Ishikawa (cell line): Measurements from ENCODE around the gene UNC13A.

Source experiments
- CEBPB ChIP-seq: IDR thresholded peaks from 2 replicates; pipeline ENCODE4 v1.6.1; 2012
- CREB1 ChIP-seq: IDR thresholded peaks from 2 replicates; pipeline ENCODE4 v1.6.1; 2012; ENCODE audit warnings: low read depth
- EGR1 ChIP-seq: IDR thresholded peaks from 2 replicates; pipeline ENCODE4 v1.6.1; 2012
- EP300 ChIP-seq: IDR thresholded peaks from 2 replicates; pipeline ENCODE4 v1.6.1; 2012; ENCODE audit warnings: borderline replicate concordance
- FOXM1 ChIP-seq: IDR thresholded peaks from 2 replicates; pipeline ENCODE4 v1.6.1; 2012; ENCODE audit warnings: low read depth, borderline replicate concordance
- MAX ChIP-seq: IDR thresholded peaks from 2 replicates; pipeline ENCODE4 v1.6.1; 2012
- NFIC ChIP-seq: IDR thresholded peaks from 2 replicates; pipeline ENCODE4 v1.6.1; 2012
- RAD21 ChIP-seq: IDR thresholded peaks from 2 replicates; pipeline ENCODE4 v1.6.1; 2012; ENCODE audit warnings: low read depth
- REST ChIP-seq: IDR thresholded peaks from 2 replicates; pipeline ENCODE4 v1.6.1; 2012; ENCODE audit warnings: low read depth, mild to moderate bottlenecking
- TAF1 ChIP-seq: IDR thresholded peaks from 2 replicates; pipeline ENCODE4 v1.6.1; 2012; ENCODE audit warnings: low read depth, mild to moderate bottlenecking
- TCF12 ChIP-seq: IDR thresholded peaks from 2 replicates; pipeline ENCODE4 v1.6.1; 2012; ENCODE audit warnings: low read depth
- TEAD4 ChIP-seq: IDR thresholded peaks from 2 replicates; pipeline ENCODE4 v1.6.1; 2012
- USF1 ChIP-seq: IDR thresholded peaks from 2 replicates; pipeline ENCODE4 v1.6.1; 2012
- YY1 ChIP-seq: IDR thresholded peaks from 2 replicates; pipeline ENCODE4 v1.6.1; 2012; ENCODE audit warnings: low read depth
- ZBTB7A ChIP-seq: IDR thresholded peaks from 2 replicates; pipeline ENCODE4 v1.6.1; 2012; ENCODE audit warnings: low read depth

Gene UNC13A

DNA sequence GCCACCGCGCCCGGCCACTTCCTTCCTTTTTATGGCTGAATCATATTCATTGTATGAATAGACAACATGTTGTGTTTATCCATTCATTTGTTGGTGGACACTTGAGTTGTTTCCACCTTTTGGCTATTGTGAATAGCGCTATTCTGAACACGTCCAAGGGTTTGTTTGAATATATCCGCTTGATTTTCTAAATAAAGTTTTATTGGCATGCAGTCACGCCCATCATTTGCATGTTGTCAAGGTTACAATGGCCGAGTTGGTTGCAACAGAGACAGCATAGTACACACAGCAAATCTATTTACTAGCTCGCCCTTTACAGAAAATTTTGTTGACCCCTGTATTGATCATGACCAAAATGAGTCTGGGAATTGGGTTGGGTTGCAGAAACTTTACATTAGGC, 89.2 kb downstream of the UNC13A start:
- TF ChIP-seq EP300 (no peak), NFIC (no peak), CREB1 (no peak), EGR1 (no peak), TCF12 (no peak), MAX (no peak), USF1 (no peak), TAF1 (no peak), RAD21 (no peak), TEAD4 (no peak), YY1 (no peak), REST (no peak)

DNA sequence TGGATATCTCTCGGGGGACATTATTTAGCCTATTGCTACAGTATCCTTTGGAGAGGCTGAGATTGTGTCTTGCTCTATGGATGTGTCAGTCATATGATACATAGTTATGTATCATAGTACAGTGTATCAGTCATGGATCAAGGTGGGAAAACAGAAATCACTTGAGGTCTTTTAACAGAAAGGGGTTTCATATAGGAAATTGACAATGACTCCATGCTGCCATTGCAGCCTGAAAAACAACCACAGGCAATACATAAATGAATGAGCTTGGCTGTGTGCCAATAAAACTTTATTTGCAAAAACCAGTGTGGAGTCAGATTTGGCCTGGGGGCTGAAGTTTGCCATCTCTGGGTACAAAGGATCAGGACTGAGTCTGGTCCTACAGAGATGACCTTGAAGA, 97.3 kb downstream of the UNC13A start:
- TF ChIP-seq USF1 (no peak), NFIC (peak; percentile 66)

GRCh38 chr19:17584132-17584531, 104.0 kb downstream of the UNC13A start:
- TF ChIP-seq NFIC (no peak), TAF1 (no peak), RAD21 (no peak), TEAD4 (no peak), CEBPB (no peak)

- TF ChIP-seq TEAD4: no peak
- no peak for TF ChIP-seq EGR1
- no peak for TF ChIP-seq CREB1
These were observed 105.5 kb downstream of the UNC13A start for GRCh38 chr19:17582613-17583012.

GRCh38 chr19:17581211-17581874, 106.8 kb downstream of the UNC13A start:
- TF ChIP-seq NFIC (no peak), FOXM1 (no peak), ZBTB7A (no peak), TEAD4 (no peak)

- TF ChIP-seq REST: no peak
- TF ChIP-seq YY1: no peak
- no peak for TF ChIP-seq RAD21
- TF ChIP-seq USF1: no peak
- no peak for TF ChIP-seq TAF1
- no peak for TF ChIP-seq CREB1
- no peak for TF ChIP-seq MAX
- TF ChIP-seq FOXM1: no peak
- TF ChIP-seq EP300: no peak
- TF ChIP-seq ZBTB7A: no peak
- no peak for TF ChIP-seq NFIC
- no peak for TF ChIP-seq EGR1
- no peak for TF ChIP-seq CEBPB
- no peak for TF ChIP-seq TCF12
- no peak for TF ChIP-seq TEAD4
These were observed 107.5 kb downstream of the UNC13A start for GRCh38 chr19:17580470-17581144.
